ENCODE measurements around the gene GRIN3B. TPM values are rescaled to one million over a fixed set of nuclear protein-coding genes. Genes with fewer than 3 reads are reported as not detected.
A peak's percentile ranks its signal among the peaks of the same experiment; 100 is the strongest.

Gene GRIN3B
- total and polyA plus RNA-seq, 9 of the 15 experiments (the other 6 are each of a cell fraction or from before 2014, with no cell fraction given): 0.06 to 0.95 (median 0.19) TPM; not detected in 6

DNA sequence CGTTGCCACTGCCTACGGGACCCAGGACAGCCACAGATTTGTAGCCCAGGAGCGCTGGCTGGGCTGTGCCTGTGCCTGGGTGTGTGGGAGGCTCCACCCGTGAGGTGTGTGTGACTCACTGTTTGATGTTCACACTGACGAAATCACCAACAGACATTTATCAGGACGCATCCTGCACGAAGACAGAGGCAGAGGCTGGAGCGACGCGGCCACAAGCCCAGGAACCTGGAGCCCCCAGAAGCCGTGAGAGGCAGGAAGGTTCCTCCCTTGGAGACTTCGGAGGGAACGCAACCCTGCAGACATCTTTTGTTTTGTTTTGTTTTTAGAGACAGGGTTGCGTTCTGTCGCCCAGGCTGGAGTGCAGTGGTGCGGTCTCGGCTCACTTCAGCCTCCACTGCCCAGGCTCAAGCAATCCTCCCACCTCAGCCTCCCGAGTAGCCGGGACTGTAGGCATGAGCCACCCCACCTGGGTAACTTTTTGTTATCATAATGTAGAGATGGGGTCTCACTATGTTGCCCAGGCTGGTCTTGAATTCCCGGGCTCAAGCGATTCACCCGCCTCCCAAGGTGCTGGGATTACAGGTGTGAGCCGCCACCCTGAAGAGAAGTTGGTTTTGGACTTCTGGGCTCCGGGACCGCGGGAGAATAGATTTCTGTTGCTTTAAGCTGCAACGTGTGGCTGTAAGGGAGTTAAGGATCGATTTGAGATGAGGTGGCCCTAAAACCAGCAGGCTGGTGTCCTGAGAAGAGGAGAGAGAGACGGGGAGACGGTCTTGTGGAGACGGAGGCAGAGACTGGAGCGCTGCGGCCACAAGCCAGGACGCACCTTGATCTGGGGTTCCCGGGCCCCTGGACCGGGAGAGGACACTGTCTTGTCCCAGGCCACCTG, 41.0 kb upstream of the GRIN3B start (continued):
- TF ChIP-seq, protein P1, sequence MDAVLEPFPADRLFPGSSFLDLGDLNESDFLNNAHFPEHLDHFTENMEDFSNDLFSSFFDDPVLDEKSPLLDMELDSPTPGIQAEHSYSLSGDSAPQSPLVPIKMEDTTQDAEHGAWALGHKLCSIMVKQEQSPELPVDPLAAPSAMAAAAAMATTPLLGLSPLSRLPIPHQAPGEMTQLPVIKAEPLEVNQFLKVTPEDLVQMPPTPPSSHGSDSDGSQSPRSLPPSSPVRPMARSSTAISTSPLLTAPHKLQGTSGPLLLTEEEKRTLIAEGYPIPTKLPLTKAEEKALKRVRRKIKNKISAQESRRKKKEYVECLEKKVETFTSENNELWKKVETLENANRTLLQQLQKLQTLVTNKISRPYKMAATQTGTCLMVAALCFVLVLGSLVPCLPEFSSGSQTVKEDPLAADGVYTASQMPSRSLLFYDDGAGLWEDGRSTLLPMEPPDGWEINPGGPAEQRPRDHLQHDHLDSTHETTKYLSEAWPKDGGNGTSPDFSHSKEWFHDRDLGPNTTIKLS (IDR thresholded peaks at IDR 0.05; ENCODE audit: borderline replicate concordance, low read depth): no peak; the same call in 1 of the 2 replicates
- TF ChIP-seq KLF6 (CRISPR knock-in tag; IDR thresholded peaks at IDR 0.05; ENCODE audit: borderline replicate concordance) (no peak), TAF15 (IDR thresholded peaks at IDR 0.05; ENCODE audit: low read depth, low read length) (no peak), ZBTB17 (CRISPR knock-in tag; IDR thresholded peaks at IDR 0.05) (peak; percentile 68; the same call in 1 of the 2 replicates), RFX5 (IDR thresholded peaks at IDR 0.05; ENCODE audit: low read depth, low read length) (no peak), RBM39 (optimal IDR thresholded peaks at IDR 0.05; ENCODE audit: low read depth, low read length) (no peak), C11orf30 (IDR thresholded peaks at IDR 0.05; ENCODE audit: low read depth) (no peak), KDM1A (IDR thresholded peaks at IDR 0.05) (peak; percentile 62 to 78), TEAD4 (IDR thresholded peaks at IDR 0.05; ENCODE audit: low read length) (peak; percentile 64), TEAD4 (CRISPR knock-in tag; IDR thresholded peaks at IDR 0.05; ENCODE audit: borderline replicate concordance) (no peak), ZSCAN32 (CRISPR knock-in tag; IDR thresholded peaks at IDR 0.05) (no peak), CBX3 (IDR thresholded peaks at IDR 0.05; ENCODE audit: borderline replicate concordance in 1 of 2, low read length in 2 of 2) (no peak), TCF3 (CRISPR knock-in tag; IDR thresholded peaks at IDR 0.05) (peak; percentile 70), SP2 (IDR thresholded peaks at IDR 0.05; ENCODE audit: extremely low read depth, low read depth, low read length, poor library complexity, severe bottlenecking) (no peak), CBX5 (IDR thresholded peaks at IDR 0.05; ENCODE audit: borderline replicate concordance, low read depth) (0 out of 2 replicates have a peak, but pooled peaks have one; percentile 15), GATAD2B (IDR thresholded peaks at IDR 0.05; ENCODE audit: borderline replicate concordance) (peak; percentile 35; the same call in 1 of the 2 replicates), ZNF354B (CRISPR knock-in tag; IDR thresholded peaks at IDR 0.05) (no peak), TRIM28 (IDR thresholded peaks at IDR 0.05) (no peak), ZBTB7A (IDR thresholded peaks at IDR 0.05; ENCODE audit: borderline replicate concordance, control insufficient read depth, low read depth, low read length) (no peak), HCFC1 (IDR thresholded peaks at IDR 0.05; ENCODE audit: low read depth, low read length) (no peak), ARNT (IDR thresholded peaks at IDR 0.05) (peak; percentile 32 to 55; a peak in 2 of 4 replicates), CHD1 (IDR thresholded peaks at IDR 0.05; ENCODE audit: low read length) (no peak), ZKSCAN8 (CRISPR knock-in tag; IDR thresholded peaks at IDR 0.05) (0 out of 2 replicates have a peak, but pooled peaks have one; percentile 45), ZNF253 (CRISPR knock-in tag; conservative IDR thresholded peaks at IDR 0.05) (no peak), ZNF165 (CRISPR knock-in tag; IDR thresholded peaks at IDR 0.05; ENCODE audit: borderline replicate concordance) (no peak)
- TF ChIP-seq, protein P2, sequence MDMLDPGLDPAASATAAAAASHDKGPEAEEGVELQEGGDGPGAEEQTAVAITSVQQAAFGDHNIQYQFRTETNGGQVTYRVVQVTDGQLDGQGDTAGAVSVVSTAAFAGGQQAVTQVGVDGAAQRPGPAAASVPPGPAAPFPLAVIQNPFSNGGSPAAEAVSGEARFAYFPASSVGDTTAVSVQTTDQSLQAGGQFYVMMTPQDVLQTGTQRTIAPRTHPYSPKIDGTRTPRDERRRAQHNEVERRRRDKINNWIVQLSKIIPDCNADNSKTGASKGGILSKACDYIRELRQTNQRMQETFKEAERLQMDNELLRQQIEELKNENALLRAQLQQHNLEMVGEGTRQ (CRISPR knock-in tag; IDR thresholded peaks at IDR 0.05): no peak
- TF ChIP-seq, protein P3, sequence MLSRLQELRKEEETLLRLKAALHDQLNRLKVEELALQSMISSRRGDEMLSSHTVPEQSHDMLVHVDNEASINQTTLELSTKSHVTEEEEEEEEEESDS (CRISPR knock-in tag; IDR thresholded peaks at IDR 0.05): no peak

Data from K562 (cell line).